SK-N-SH (cell line): ENCODE results near the gene PSMD1. TPM values are rescaled to one million over a fixed set of nuclear protein-coding genes. Genes with fewer than 3 reads are reported as not detected.
"Not testable (repeated sequence)": the region's sequence is repeated elsewhere in the genome, so short reads cannot be mapped to it uniquely, and the experiment has no call there.

Source experiments
- CTCF ChIA-PET: fragments of 300-600, 350-600 bp; formaldehyde crosslinking; extraction: SDS; loops from one replicate; lab custom pipeline; 2021; lab: Yijun Ruan, JAX
- POLR2A ChIA-PET: fragments of 350-600 bp; sonication (Branson Sonifier 250); formaldehyde crosslinking; extraction: SDS; loops from one replicate; lab custom pipeline; 2020; ENCODE audit warnings: antibody characterized with exemption, inconsistent platforms; lab: Yijun Ruan, JAX
- DNase-seq: peaks from one replicate; pipeline ENCODE4 v3.0.0; 2012
- H2AFZ ChIP-seq: fragments of 200-600 bp; sonication (generic); 2 replicates; pipeline ENCODE4 v1.8.1; 2016; ENCODE audit warnings: antibody characterized with exemption, mild to moderate bottlenecking, low read depth
- H3F3A ChIP-seq: fragments of 200-600 bp; sonication (generic); replicated peaks from 2 replicates; pipeline ENCODE3; 2016; ENCODE audit warnings: antibody characterized with exemption, mild to moderate bottlenecking; ENCODE audit not compliant: insufficient read depth
- H3K27ac ChIP-seq, 2 experiments: fragments of 200-500 bp in 1 of 2; fragments of 200-600 bp in 1 of 2; sonication (Bioruptor generic) in 1 of 2; sonication (generic), shearing (Covaris generic) in 1 of 2; 2 replicates each; pipeline versions ENCODE4 v1.5.1 to v1.6.1; 2014 to 2016; ENCODE audit warnings: low read depth in 2 of 2, inconsistent platforms in 1 of 2, low read length in 1 of 2, mild to moderate bottlenecking in 1 of 2, mixed read lengths in 1 of 2
- H3K27me3 ChIP-seq: fragments of 200-600 bp; sonication (generic), shearing (Covaris generic); 2 replicates; pipeline ENCODE4 v1.6.1; 2016; ENCODE audit warnings: mixed run types; ENCODE audit not compliant: insufficient read depth
- H3K36me3 ChIP-seq, 2 experiments: fragments of 200-500 bp in 1 of 2; fragments of 200-600 bp in 1 of 2; sonication (Bioruptor generic) in 1 of 2; sonication (generic) in 1 of 2; replicated peaks in 1 of 2; 2 replicates each; pipeline versions ENCODE3 to v1.5.1; 2014 to 2016; ENCODE audit warnings: low read length in 1 of 2, mild to moderate bottlenecking in 1 of 2; ENCODE audit not compliant: insufficient read depth in 2 of 2, control insufficient read depth in 1 of 2
- H3K4me1 ChIP-seq, 2 experiments: fragments of 200-500 bp in 1 of 2; fragments of 200-600 bp in 1 of 2; sonication (Bioruptor generic) in 1 of 2; sonication (generic), shearing (Covaris generic) in 1 of 2; 2 replicates each; pipeline versions ENCODE4 v1.5.1 to v1.6.1; 2014 to 2016; ENCODE audit warnings: low read depth in 1 of 2, low read length in 1 of 2, mixed run types in 1 of 2; ENCODE audit not compliant: insufficient read depth in 2 of 2, control insufficient read depth in 1 of 2
- H3K4me2 ChIP-seq: fragments of 200-600 bp; sonication (generic), shearing (Covaris generic); 2 replicates; pipeline ENCODE4 v1.6.1; 2017; ENCODE audit warnings: mixed run types
- H3K4me3 ChIP-seq, 2 experiments: fragments of 200-500 bp in 1 of 2; fragments of 200-600 bp in 1 of 2; sonication (Bioruptor generic) in 1 of 2; sonication (generic), shearing (Covaris generic) in 1 of 2; 2 replicates each; pipeline versions ENCODE4 v1.5.1 to v1.8.1; 2014 to 2016; ENCODE audit warnings: low read depth in 2 of 2, inconsistent platforms in 1 of 2, low read length in 1 of 2, mild to moderate bottlenecking in 1 of 2, mixed read lengths in 1 of 2, moderate library complexity in 1 of 2
- H3K79me2 ChIP-seq: fragments of 200-600 bp; sonication (generic); 2 replicates; pipeline ENCODE4 v1.8.1; 2017; ENCODE audit warnings: mild to moderate bottlenecking; ENCODE audit not compliant: insufficient read depth
- H3K9ac ChIP-seq: fragments of 200-600 bp; sonication (generic); 2 replicates; pipeline ENCODE4 v1.6.1; 2017; ENCODE audit warnings: mixed run types
- H3K9me2 ChIP-seq: fragments of 200-600 bp; sonication (generic); 2 replicates; pipeline ENCODE4 v1.6.1; 2017; ENCODE audit warnings: mixed run types
- H3K9me3 ChIP-seq: fragments of 200-600 bp; sonication (generic); 2 replicates; pipeline ENCODE4 v1.6.1; 2017; ENCODE audit warnings: mixed run types, mild to moderate bottlenecking, moderate library complexity
- H4K20me1 ChIP-seq: fragments of 200-600 bp; sonication (generic); 2 replicates; pipeline ENCODE4 v1.6.1; 2017; ENCODE audit warnings: mild to moderate bottlenecking, mixed run types; ENCODE audit not compliant: insufficient read depth
- FOXJ3 ChIP-seq: sonication (generic); formaldehyde crosslinking; IDR thresholded peaks from 2 replicates; pipeline ENCODE4 v1.5.1; 2020; ENCODE audit warnings: mild to moderate bottlenecking, missing genetic modification reagents
- NRF1 ChIP-seq: IDR thresholded peaks from 2 replicates; pipeline ENCODE4 v1.6.1; 2012; ENCODE audit warnings: low read depth, mild to moderate bottlenecking, low read length
- RCOR1 ChIP-seq: fragments of 150-350 bp; IDR thresholded peaks from 2 replicates; pipeline ENCODE4 v1.6.1; 2017; ENCODE audit warnings: antibody characterized with exemption, low read length
- REST ChIP-seq: IDR thresholded peaks from 2 replicates; pipeline ENCODE4 v1.6.1; 2012; ENCODE audit warnings: mild to moderate bottlenecking, low read depth, low read length, moderate library complexity
- SMC3 ChIP-seq: IDR thresholded peaks from 2 replicates; pipeline ENCODE4 v1.6.1; 2012; ENCODE audit warnings: low read depth, low read length, improper control_type of control experiment
- YY1 ChIP-seq: IDR thresholded peaks from 2 replicates; pipeline ENCODE4 v1.4.0; 2012; ENCODE audit warnings: low read depth, mild to moderate bottlenecking
- WGBS: methylation state at CpG from one replicate; pipeline ENCODE4 v1.1.6; 2017; ENCODE audit warnings: low lambda C conversion rate; 5-methylcytosine and 5-hydroxymethylcytosine counted together
- polyA plus RNA-seq, 3 experiments: library from polyadenylated mRNA; depleted of rRNA; stranded (reverse); fragments of >200 nt; gene quantifications; 2 replicates each; pipeline ENCODE4 v1.2.3, GENCODE V29; 2012
- TF ChIP-seq, protein P1 (sequence below): IDR thresholded peaks from 2 replicates; pipeline ENCODE4; 2012

Gene PSMD1
- polyA plus RNA-seq, 1 of the 3 experiments (the other 2 are of a cell fraction), result 92.3 TPM

DNA sequence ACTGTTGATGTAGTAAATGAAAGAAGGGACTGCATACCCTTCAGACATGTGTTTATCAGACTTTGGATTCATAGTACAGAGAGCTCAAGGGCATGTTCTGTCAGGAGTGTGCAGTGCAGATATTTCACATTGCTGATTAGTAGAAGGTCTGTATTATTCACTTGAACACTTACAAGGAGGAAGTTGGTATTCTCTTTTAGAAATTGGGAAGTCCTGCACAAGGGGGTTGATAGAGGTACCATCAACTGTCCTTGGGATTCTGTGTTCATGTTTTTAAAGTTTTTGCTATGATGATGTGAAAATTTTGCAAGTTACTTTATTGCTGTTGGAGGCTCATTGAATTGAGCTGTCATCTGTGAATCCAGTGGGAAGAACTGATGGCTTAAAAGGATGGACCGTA lies 6.7 kb downstream of the PSMD1 start:
- H2AFZ ChIP-seq, result no peak overlapping the region
- WGBS, result 90% methylated on average over 1 of the region's 1 CpG
- no peak for DNase-seq
- TF ChIP-seq YY1 (no peak), REST (no peak), RCOR1 (no peak), NRF1 (no peak), FOXJ3 (CRISPR knock-in tag) (no peak)
- TF ChIP-seq, all 33 proteins: peak for 0
- Histone ChIP-seq H3K27ac (no peak overlapping the region), H4K20me1 (peaks cover 35% of the 10 kb centered on the region), H3K9me2 (no peaks in the 10 kb centered on the region), H3K79me2 (peaks cover 98% of the 10 kb centered on the region), H3F3A (peaks cover 9% of the 10 kb centered on the region), H3K4me2 (no peak overlapping the region), H3K27me3 (no peaks in the 10 kb centered on the region), H3K36me3 (peaks cover 55 to 61% of the 10 kb centered on the region in 2 experiments), H3K4me1 (peaks cover 2 to 19% of the 10 kb centered on the region in 2 experiments; a peak in 3 of 4 replicates), H3K4me3 (no peak overlapping the region), H3K9ac (no peak overlapping the region), H3K9me3 (no peaks in the 10 kb centered on the region)
- ChIA-PET CTCF (interaction anchor here (0.9 to 3.0 kb wide), 2 partner anchors 10 to 349 kb away, joined by 3 to 6 read pairs; no protein-coding TSS in a partner anchor), POLR2A (no interaction called here)

- Histone ChIP-seq H3K36me3 (peaks cover 74 to 84% of the 10 kb centered on the region in 2 experiments), H3K27me3 (no peaks in the 10 kb centered on the region), H3K4me2 (no peak overlapping the region), H2AFZ (no peak overlapping the region), H3K79me2 (peaks cover 79% of the 10 kb centered on the region), H3K4me3 (no peak overlapping the region), H4K20me1 (peaks cover 22% of the 10 kb centered on the region; the same call in 1 of the 2 replicates), H3K9me3 (no peaks in the 10 kb centered on the region), H3F3A (peaks cover 10% of the 10 kb centered on the region), H3K4me1 (peaks cover 0 to 14% of the 10 kb centered on the region in 2 experiments; a peak in 1 of 4 replicates), H3K9ac (no peak overlapping the region), H3K27ac (no peak overlapping the region), H3K9me2 (no peaks in the 10 kb centered on the region)
- WGBS, result 89% methylated on average over 1 of the region's 1 CpG
- CTCF ChIA-PET, result no interaction called here
- DNase-seq, result no peak
- POLR2A ChIA-PET, result no interaction called here
- TF ChIP-seq RCOR1, result no peak
- TF ChIP-seq, protein P1, sequence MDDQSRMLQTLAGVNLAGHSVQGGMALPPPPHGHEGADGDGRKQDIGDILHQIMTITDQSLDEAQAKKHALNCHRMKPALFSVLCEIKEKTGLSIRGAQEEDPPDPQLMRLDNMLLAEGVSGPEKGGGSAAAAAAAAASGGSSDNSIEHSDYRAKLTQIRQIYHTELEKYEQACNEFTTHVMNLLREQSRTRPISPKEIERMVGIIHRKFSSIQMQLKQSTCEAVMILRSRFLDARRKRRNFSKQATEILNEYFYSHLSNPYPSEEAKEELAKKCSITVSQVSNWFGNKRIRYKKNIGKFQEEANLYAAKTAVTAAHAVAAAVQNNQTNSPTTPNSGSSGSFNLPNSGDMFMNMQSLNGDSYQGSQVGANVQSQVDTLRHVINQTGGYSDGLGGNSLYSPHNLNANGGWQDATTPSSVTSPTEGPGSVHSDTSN, result no peak
- TF ChIP-seq SMC3, result no peak
These were observed 9.3 kb downstream of the PSMD1 start for GRCh38 chr2:231065966-231066365.

GRCh38 chr2:231067531-231067930 lies 10.9 kb downstream of the PSMD1 start:
- H3K9ac ChIP-seq, DNase-seq, H3K27me3 ChIP-seq, H3K4me2 ChIP-seq, H3K4me3 ChIP-seq, H3K27ac ChIP-seq, H2AFZ ChIP-seq, H3K9me3 ChIP-seq, H3K9me2 ChIP-seq, POLR2A ChIA-PET: not testable (repeated sequence)
- Histone ChIP-seq H3F3A (peaks cover 14% of the 10 kb centered on the region), H3K36me3 (peaks cover 75 to 90% of the 10 kb centered on the region in 2 experiments), H3K4me1 (peaks cover 0 to 14% of the 10 kb centered on the region in 2 experiments; a peak in 1 of 4 replicates), H4K20me1 (0 out of 2 replicates have a peak, but pooled peaks cover 18% of the 10 kb centered on the region), H3K79me2 (peaks cover 66% of the 10 kb centered on the region)
- 96% methylated on average over 8 of the region's 8 CpGs for WGBS
- CTCF ChIA-PET, result interaction anchor here (0.9 kb wide), 1 partner anchor 20 kb away, joined by 3 read pairs; no protein-coding TSS in a partner anchor
